HG03571 (cell line): Measurements from ENCODE around the gene DNAH14.
"Not testable (repeated sequence)": the region's sequence is repeated elsewhere in the genome, so short reads cannot be mapped to it uniquely, and the experiment has no call there.

ENCODE experiments used
- ATAC-seq: cut with Tn5 transposase; IDR thresholded peaks from one replicate; pipeline ENCODE4 v1.9.1; 2021; ENCODE audit not compliant: unreplicated experiment

DNAH14 gene

DNA sequence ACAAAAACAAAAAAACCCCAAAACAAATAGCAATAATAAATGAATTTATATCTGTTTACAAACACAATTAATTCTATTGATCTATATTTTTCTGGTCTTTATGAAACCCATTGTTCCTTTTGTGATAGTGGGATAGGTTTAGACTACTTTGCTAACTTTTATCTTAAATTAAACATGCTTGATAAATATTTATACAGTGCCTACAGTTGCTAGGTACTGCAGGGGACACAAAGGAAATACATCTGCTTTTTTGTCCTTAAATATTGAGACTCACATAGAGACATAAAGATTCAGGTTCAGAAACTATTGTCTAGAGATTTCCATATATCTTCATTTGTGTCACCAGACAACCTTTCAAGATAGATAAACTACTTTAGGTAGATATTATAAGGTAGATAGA lies 8.5 kb upstream of the DNAH14 start:
- ATAC-seq = no peak

DNA sequence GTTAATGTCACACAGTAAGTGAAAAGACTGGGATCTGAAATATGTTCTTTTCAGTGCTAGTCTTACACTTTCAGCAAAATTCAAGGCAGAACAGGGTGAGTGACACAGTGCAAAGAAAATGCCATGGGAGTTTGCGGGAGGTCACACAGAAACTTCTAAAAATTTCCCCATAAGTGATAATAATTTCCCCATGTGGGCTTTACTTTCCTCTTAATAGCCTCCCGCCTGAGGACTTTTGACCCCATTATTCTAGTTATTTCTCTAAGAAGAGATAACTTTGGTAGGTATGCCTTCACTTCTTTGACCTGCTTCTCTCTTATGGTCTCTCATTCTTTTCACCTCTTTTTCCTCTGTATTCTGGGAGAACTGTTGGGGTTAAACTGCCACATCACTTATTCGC lies 8.1 kb upstream of the DNAH14 start:
- ATAC-seq = no peak

DNA sequence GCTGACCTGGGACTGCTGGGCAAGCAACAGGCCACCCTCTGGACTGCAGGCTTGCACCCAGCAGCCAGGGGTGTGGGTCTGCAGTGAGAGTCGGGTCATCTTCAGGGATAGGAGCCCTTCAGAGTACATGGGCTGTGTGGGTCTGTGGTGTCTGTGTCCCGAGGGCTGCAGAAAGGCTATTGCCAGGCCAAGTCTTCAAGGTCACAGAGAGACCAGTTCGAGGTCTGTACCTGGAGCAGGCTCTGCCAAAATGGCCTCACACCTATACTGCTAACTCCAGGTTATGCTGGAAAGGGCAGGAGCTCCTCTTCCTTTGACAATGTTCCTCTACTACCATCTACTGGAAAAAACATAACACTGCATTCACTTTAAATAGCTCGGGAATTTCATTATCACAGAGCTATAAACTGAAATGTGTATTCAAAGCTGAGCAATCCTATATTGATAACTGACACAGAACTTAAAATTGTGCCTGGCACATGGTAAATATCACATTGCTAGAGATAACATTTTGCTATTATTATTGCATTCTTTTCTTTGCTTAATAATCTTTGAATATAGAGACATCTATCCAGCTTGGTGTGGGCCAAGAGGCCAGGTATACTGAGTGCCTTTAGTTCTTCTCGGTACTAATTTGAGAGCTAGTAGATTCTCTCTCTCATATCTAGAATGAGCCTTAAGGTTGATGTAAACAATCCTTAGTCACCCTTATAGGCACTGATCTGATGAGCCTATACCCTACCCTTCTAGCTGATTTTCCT lies 6.9 kb upstream of the DNAH14 start:
- no peak for ATAC-seq

DNA sequence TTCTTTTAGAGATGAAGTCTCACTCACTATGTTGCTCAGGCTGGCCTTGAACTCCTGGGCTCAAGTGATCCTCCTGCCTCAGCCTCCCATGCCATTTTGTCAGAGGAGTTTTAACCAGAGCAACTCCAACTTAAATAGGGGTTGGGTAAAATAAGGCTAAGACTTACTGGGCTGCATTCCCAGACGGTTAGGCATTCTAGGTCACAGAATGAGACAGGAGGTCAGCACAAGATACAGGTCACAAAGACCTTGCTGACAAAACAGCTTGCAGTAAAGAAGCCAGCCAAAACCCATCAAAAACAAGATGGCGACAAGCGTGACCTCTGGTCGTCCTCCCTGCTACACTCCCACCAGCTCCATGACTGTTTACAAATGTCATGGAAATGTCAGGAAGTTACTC lies 5.7 kb upstream of the DNAH14 start:
- ATAC-seq = no peak

DNA sequence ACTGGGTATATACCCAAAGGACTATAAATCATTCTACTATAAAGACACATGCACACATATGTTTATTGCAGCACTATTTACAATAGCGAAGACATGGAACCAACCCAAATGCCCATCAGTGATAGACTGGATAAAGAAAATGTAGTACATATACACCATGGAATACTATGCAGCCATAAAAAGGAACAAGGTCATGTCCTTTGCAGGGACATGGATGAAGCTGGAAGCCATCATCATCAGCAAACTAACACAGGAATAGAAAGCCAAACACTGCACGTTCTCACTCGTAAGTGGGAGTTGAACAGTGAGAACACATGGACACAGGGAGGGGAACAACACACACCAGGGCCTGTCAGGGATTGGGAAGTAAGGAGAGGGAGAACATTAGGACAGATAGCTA lies 1.8 kb upstream of the DNAH14 start:
- not testable (repeated sequence) for ATAC-seq

DNA sequence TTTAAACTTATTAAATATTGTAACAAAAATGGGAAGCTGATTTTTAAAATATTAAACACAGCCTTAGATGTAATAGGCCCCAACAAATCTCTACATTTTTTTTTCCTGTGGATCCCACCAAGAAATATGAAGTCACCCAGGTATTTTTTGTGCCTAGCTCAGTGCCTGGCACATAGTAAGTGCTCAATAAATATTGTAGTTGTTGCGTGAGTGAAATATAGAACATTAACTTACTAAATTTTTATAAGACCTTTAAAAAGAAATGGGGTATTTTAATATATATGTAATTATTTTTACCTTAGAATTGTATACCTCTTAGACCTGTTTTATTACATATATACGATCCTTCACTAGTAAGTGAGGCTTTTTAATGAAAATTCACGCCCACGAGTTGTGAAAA lies 569 bp upstream of the DNAH14 start:
- ATAC-seq = no peak

DNA sequence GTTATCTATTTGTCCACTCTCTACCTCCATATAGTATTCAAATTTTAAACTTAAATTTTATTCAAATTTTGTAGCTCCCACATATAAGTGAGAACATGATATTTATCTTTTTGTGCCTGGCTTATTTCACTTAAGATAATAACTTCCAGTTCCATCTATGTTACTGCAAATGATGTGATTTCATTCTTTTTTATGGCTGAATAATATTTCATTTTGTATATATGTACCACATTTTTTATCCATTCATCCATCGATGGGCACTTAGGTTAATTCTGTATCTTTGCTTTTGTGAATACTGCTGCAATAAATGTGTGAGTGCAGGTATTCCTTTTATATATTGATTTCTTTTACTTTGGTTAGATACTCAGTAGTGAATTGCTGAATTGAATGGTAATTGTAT lies 2.1 kb downstream of the DNAH14 start:
- no peak for ATAC-seq

DNA sequence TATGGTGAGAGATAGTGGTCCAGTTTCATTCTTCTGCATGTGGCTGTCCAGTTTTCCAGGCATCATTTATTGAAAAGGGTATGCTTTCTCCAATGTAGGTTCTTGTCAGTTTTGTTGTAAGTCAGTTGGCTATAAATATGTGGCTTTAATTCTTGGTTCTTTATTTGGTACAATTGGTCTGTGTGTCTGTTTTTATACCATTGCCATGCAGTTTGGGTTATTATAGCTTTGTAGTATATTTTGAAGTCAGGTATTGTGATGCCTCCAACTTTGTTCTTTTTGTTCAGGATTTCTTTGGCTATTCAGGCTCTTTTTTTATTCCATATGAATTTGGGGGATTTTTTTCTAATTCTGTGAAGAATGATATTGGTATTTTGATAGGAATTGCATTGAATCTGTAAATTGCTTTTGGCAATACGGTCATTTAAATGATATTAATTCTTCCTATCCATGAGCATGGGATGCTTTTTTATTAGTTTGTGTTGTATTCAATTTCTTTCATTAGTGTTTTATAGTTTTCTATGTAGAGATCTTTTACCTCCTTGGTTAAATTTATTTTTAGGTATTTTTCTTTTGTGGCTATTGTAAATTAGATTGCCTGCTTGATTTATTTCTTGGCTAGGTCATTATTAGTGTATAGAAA lies 3.3 kb downstream of the DNAH14 start:
- ATAC-seq = no peak

DNA sequence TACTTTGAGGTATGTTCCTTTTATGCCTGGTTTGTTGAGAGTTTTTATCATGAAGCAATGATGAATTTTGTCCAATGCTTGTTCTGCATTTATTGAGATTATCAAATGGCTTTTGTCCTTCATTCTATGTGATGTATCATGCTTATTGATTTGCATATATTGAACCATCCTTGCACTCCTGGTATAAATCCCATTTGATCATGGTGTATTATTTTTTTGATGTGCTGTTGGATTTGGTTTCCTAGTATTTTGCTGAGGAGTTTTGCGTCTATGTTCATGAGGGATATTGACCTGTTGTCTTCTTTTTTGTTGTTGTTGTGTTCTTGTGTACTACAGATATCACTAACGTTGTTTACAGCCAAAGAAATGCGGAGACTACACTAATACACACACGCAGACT lies 4.1 kb downstream of the DNAH14 start:
- ATAC-seq = no peak

DNA sequence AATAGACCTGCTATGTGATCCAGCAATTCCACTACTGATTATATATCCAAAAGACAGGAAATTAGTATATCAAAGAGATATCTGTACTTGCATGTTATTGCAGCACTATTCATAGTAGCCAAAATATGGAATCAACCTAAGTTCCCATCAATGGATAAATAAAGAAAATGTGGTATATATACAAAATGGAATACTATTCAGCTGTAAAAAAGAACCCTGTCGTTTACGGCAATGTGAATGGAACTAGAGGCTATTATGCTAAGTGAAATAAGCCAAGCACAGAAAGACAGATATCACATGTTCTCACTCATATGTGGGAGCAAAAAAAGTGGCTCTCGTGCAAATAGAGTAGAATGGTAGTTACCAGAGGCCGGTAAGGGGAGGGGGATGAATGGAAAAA lies 9.2 kb downstream of the DNAH14 start:
- ATAC-seq = no peak

DNA sequence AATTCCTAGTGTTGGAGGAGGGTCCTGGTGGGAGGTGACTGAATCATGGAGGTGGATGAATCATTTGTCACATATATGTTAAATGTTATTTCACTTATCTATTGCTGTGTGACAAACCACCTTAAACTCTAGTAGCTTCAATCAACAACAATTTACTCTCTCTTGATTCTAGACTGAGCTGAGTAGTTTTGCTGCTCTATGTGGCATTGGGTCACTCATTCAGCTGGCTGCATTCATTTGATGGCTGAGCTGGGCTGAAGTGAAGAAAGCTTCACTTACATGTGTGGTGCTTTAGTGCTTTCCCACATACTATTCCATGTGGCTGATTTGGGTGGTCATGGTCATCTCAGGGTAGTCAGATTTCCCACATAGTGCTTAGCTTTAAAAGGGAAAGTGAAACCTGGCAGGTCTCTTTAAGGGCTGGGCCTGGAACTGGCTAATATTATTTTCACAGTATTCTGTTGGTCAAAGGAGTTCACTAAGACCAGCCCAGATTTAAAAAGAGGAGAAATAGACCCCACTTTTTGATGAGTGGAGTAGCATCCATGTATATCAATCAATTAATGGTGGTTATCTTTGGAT lies 10.5 kb downstream of the DNAH14 start:
- ATAC-seq = no peak

DNA sequence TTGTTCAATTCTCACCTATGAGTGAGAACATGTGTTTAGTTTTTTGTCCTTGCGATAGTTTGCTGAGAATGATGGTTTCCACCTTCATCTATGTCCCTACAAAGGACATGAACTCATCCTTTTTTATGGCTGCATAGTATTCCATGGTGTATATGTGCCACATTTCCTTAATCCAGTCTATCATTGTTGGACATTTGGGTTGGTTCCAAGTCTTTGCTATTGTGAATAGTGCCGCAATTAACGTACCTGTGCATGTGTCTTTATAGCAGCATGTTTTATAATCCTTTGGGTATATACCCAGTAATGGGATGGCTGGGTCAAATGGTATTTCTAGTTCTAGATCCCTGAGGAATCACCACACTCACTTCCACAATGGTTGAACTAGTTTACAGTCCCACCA lies 11.3 kb downstream of the DNAH14 start:
- ATAC-seq = not testable (repeated sequence)

DNA sequence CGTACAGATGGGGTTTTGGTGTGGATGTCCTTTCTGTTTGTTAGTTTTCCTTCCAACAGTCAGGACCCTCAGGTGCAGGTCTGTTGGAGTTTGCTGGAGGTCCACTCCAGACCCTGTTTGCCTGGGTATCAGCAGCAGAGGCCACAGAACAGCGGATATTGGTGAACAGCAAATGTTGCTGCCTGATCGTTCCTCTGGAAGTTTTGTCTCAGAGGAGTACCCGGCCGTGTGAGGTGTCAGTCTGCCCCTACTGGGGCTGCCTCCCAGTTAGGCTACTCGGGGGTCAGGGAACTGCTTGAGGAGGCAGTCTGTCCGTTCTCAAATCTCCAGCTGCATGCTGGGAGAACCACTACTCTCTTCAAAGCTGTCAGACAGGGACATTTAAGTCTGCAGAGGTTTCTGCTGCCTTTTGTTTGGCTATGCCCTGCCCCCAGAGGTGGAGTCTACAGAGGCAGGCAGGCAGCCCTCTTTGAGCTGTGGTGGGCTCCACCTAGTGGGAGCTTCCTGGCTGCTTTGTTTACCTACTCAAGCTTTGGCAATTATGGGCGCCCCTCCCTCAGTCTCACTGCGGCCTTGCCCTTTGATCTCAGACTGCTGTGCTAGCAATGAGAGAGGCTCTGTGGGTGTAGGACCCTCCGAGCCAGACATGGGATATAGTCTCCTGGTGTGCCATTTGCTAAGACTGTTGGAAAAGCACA lies 16.3 kb downstream of the DNAH14 start:
- ATAC-seq = not testable (repeated sequence)

DNA sequence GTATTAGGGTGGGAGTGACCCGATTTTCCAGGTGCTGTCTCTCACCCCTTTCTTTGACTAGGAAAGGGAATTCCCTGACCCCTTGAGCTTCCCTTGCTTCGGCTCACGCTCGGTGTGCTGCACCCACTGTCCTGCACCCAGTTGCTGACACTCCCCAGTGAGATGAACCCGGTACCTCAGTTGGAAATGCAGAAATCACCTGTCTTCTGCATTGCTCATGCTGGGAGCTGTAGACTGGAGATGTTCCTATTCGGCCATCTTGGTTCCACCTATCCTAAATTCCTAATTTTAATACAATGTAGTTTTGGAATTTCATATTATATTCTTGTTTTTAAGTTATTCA lies 16.8 kb downstream of the DNAH14 start:
- ATAC-seq = not testable (repeated sequence)

DNA sequence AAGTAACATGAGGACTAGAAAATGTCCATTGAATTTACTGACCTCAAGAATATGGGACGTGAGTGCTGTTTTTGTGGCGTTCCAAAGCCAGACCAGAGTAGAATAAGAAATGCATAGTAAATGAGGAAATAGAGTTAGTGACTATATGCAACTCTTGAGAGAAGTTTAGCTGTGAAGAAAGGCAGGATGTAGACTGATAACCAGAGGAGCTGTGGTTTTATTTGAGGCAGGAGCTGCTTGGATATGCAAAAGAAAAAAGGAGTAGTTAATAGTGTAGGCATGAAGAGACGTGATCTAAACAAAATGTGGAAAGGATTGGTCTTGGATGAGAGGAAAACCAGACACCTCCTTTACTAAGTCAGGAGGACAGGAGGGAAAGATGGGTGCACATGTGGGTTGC lies 28.2 kb downstream of the DNAH14 start:
- ATAC-seq = no peak

DNA sequence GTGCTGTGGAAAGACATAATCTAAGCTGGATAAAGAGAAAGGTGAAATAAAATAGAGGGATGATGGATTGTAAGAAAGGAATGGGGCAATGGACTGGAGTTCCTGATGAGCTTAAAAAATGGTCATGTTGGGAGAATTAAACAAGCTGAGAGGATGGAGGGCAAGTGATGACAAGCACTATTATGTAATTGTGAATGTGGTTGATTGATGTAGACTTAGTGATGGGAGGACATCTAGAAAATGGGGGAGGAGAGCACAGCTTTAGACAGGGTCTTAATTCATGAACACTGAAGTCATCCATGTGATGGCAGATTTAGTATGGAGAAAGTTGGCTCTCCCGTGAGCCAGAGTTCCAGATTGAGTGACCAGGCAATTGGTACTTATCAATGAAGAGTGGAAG lies 29.0 kb downstream of the DNAH14 start:
- ATAC-seq = no peak

DNA sequence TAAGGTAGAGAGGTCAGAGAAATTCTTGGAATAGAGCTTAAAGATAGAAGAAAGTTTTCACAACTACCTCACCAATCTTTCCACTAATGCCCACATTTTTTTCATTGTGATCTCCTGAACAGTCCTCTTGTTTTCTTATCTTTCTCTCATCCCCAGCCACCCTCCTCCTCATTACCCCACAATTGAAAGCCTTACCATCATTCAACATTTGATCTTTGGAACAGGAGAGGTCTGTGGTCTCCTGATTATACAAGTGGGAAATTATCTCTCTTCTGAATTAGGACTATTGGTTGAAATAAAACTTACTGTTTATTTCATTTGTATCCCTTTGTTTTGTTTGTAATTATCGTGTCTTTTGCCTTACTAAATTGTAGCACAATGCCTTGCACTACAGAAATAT lies 29.6 kb downstream of the DNAH14 start:
- no peak for ATAC-seq

DNA sequence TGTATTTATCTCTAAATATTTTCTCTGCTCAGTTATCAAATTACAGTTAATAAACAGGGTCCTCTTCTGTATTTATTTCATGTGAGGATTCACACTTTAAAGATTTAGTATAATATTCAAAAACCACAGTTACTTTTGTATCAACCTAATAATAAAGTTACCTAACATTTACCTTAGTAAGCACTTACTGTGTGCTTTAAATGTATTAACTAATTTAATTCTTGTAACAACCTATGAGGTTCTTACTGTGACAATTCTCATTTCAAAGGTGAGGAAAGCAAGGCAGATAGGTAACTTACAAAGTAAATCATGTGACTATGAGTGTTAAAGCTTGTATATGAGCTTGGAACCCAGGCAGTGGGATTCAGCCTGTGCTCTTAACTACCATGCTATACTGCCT lies 30.2 kb downstream of the DNAH14 start:
- no peak for ATAC-seq

DNA sequence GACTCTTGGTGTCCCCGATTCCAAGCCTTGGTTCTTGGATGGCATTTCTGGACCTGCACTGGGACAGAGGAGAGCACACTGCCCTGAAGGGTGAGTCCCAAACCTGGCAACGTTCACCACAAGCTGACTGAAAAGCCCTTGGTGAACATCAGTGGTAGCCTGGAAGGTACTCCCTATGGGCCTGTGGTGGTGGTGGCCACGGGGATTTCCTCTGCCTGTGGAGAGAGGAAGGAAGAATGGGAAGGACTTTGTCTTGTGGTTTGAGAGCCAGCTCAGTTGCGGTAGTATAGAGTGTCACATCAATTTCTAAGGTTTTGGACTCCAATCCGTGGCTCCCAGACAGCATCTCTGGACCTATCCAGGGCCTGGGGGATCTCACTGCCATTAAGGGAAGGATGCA lies 50.7 kb downstream of the DNAH14 start:
- ATAC-seq = no peak

DNA sequence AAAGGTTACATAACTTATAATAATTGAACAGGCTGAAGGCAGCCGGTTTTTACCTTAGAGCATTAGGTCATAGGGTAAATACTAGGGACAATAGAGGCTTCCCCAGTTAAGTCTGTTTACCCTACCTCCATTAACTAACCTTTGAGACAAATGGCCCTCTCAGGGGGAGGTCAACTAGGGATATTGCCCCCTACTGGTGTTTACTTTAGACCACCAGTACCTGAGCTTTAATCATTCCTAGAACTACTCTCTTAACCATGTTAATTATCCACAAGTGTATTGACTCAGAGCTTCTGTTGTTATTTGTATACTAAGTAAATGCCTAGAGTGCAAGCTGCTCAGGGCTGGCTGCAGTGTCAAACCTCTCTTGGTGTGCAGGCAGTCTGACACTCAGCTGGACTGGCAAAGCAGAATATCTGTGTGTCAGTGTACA lies 52.5 kb downstream of the DNAH14 start:
- not testable (repeated sequence) for ATAC-seq

DNA sequence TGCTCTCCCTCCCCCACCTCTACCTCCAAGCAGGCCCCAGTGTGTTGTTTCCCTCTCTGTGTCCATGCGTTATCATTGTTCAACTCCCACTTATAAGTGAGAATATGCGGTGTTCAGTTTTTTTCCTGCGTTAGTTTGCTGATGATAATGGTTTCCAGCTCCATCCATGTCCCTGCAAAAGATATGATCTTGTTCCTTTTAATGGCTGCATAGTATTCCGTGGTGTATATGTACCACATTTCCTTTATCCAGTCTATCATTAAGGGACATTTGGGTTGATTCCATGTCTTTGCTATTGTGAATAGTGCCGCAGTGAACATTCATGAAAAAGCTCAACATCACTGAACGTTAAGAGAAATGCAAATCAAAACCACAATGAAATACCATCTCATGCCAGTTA lies 58.6 kb downstream of the DNAH14 start:
- ATAC-seq = no peak

DNA sequence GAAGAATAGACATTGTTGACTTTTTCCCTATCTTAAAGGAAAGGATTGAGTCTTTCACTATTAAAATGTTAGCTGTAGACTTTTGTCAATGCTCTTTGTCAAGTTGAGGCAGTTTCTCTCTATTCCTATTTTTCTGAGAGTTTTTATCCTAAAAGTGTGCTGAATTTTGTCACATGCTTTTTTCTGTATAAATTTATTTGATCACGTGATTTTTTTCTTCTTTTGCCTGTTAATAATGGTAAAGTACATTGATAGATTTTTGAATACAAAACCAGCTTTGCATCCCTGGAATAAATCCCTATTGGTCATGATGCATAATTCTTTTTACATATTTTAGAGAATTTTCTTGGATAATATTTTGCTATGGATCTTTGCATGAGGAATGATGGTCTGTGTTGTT lies 60.1 kb downstream of the DNAH14 start:
- ATAC-seq = no peak
